ENCODE results near the gene WAC. TPM values are rescaled to one million over a fixed set of nuclear protein-coding genes. Genes with fewer than 3 reads are reported as not detected.

Gene WAC
- total and polyA plus RNA-seq, 9 of the 15 experiments (the other 6 are each of a cell fraction or from before 2014, with no cell fraction given): 24.8 to 123 (median 78.2) TPM

- TF ChIP-seq MBD2 (IDR thresholded peaks at IDR 0.05; ENCODE audit: borderline replicate concordance, low read depth) (peak; percentile 58; the same call in 1 of the 2 replicates), RHOXF2B (CRISPR knock-in tag; conservative IDR thresholded peaks at IDR 0.05) (no peak), EGR1 (conservative IDR thresholded peaks at IDR 0.05) (peak; percentile 68), KLF16 (IDR thresholded peaks at IDR 0.05) (peak; percentile 92), HES1 (IDR thresholded peaks at IDR 0.05; ENCODE audit: low read depth) (0 out of 2 replicates have a peak, but pooled peaks have one; percentile 27), XRCC5 (IDR thresholded peaks at IDR 0.05; ENCODE audit: low read depth, low read length) (no peak), MEF2A (IDR thresholded peaks at IDR 0.05; ENCODE audit: control insufficient read depth, low read depth, low read length) (no peak), CHD1 (IDR thresholded peaks at IDR 0.05; ENCODE audit: low read length) (no peak), ZBTB11 (CRISPR knock-in tag; IDR thresholded peaks at IDR 0.05) (peak in 1 of 3 experiments; percentile 52; a peak in 1 of 6 replicates), FOXM1 (IDR thresholded peaks at IDR 0.05; ENCODE audit: low read depth) (peak; percentile 87), FOXM1 (CRISPR knock-in tag; IDR thresholded peaks at IDR 0.05; ENCODE audit: low read depth) (no peak), ATF1 (CRISPR knock-in tag; IDR thresholded peaks at IDR 0.05) (no peak), ATF1 (tag; IDR thresholded peaks at IDR 0.05) (peak; percentile 39), STAT5A (IDR thresholded peaks at IDR 0.05; ENCODE audit: borderline replicate concordance, low read length) (peak; percentile 91), CHAMP1 (IDR thresholded peaks at IDR 0.05) (peak; percentile 78), PRDM10 (IDR thresholded peaks at IDR 0.05; ENCODE audit: partially characterized antibody) (peak; percentile 37), NR4A1 (CRISPR knock-in tag; IDR thresholded peaks at IDR 0.05) (no peak), NR4A1 (tag; IDR thresholded peaks at IDR 0.05) (0 out of 2 replicates have a peak, but pooled peaks have one; percentile 41), CXXC5 (CRISPR knock-in tag; IDR thresholded peaks at IDR 0.05) (peak; percentile 45; the same call in 1 of the 2 replicates), NUFIP1 (IDR thresholded peaks at IDR 0.05; ENCODE audit: partially characterized antibody) (peak; percentile 79)
Observed at GRCh38 chr10:28494420-28494819, 38.5 kb upstream of the WAC start (continued).

Measured in K562 (cell line).